Erythroblast (primary cell): ENCODE results near the gene SLC3A2.

Experiments
- DNase-seq, 2 experiments: peaks; one replicate each; lab custom pipeline; 2025; lab: John Stamatoyannopoulos, UW
- GATA1 ChIP-seq: IDR thresholded peaks from 2 replicates; pipeline ENCODE4 v1.6.1; 2011; ENCODE audit warnings: low read depth, mild to moderate bottlenecking, control low read depth, low read length, moderate library complexity
- POLR2A ChIP-seq: IDR thresholded peaks from 2 replicates; pipeline ENCODE4 v1.6.1; 2011; ENCODE audit warnings: mild to moderate bottlenecking, low read length

The SLC3A2 gene

DNA sequence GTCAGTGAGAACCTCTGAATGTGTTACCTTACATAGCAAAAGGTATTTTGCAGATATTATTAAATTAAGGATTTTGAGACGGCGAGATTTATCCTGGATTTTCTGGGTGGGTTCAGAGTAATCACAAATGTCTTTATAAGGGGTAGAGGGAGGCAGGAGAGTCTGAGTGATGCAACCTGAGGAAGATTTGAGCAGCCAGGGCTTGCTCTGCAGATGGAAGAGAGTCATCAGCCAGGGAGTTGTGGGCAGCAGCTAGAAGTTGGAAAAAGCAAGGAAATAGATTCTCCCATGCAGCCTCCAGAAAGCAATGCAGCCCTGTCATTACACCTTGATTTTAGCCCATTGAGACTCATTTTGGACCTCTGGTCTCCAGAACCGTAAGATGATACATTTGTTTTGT, 37.2 kb upstream of the SLC3A2 start:
- no peak for DNase-seq
- TF ChIP-seq GATA1, result no peak
- TF ChIP-seq POLR2A, result no peak

DNA sequence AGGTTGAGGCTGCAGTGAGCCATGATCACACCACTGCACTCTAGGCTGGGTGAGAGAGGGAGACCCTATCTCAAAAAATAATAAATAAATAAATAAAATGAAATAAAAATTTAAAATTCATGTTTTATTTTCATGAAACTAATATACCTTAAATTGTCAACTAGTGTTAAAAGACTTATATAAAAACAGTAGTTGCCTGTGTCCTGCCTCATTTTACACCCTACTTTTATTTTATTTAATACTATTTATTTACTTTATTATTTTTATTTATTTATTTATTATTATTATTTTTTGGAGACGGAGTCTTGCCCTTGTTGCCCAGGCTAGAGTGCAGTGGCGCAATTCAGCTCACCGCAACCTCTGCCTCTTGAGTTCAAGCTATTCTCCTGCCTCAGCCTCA, 36.5 kb upstream of the SLC3A2 start:
- no peak for DNase-seq
- TF ChIP-seq GATA1, result no peak

DNA sequence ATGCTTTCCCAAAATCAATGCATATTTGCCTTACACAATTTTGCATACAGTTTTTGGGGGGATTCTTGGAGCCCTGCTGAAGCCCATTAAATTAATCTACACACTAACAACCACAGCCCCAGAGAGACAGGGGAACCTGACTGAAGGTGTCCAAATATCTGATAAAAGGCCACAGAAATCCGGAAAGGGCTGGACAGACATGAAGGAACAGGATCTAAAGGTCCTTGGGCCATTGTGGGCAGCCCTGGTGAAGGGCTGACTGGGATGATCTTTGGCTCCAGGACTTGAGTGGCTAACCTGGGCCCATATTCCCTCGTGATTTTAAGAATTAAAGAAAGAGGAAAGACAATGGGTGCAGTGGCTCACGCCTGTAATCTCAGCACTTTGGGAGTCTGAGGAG, 34.5 kb upstream of the SLC3A2 start:
- no peak for TF ChIP-seq POLR2A
- DNase-seq, result no peak

GRCh38 chr11:62847767-62848314, 32.9 kb upstream of the SLC3A2 start:
- TF ChIP-seq GATA1, result no peak
- no peak for TF ChIP-seq POLR2A

DNA sequence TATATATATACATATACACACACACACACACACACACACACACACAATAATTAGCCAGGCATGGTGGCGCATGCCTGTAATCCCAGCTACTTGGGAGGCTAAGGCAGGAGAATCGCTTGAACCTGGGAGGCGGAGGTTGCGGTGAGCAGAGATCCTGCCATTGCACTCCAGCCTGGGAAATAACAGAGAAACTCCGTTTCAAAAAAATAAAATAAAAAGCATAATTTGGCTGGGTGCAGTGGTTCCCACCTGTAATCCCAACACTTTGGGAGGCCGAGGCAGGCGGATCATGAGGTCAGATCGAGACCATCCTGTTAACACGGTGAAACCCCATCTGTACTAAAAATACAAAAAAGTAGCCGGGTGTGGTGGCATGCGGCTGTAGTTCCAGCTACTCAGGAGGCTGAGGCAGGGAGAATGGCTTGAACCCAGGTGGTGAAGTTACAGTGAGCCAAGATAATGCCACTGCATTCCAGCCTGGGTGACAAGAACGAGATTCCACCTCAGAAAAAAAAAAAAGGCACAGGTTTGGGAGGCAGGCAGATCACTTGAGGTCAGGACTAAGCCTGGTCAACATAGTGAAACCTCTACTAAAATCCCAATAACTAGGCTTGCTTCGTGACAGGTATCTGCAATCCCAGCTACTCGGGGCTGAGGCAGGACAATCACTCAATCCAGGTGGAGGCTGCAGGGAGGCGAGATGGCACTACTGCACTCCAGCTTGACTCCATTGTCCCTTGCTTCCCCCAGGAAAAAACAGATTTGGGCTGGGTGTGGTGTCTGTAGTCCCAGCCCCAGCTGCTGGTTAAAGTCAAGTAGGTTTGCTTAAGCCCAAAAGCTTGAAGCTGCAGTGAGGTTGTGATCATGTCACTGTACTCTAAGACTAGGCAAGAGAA, 29.5 kb upstream of the SLC3A2 start:
- TF ChIP-seq GATA1 (no peak), POLR2A (peak; percentile 88)
- peak in 1 of 2 experiments; percentile 59 for DNase-seq

More at GRCh38 chr11:62847767-62848314, 32.9 kb upstream of the SLC3A2 start:
- no peak for DNase-seq

DNA sequence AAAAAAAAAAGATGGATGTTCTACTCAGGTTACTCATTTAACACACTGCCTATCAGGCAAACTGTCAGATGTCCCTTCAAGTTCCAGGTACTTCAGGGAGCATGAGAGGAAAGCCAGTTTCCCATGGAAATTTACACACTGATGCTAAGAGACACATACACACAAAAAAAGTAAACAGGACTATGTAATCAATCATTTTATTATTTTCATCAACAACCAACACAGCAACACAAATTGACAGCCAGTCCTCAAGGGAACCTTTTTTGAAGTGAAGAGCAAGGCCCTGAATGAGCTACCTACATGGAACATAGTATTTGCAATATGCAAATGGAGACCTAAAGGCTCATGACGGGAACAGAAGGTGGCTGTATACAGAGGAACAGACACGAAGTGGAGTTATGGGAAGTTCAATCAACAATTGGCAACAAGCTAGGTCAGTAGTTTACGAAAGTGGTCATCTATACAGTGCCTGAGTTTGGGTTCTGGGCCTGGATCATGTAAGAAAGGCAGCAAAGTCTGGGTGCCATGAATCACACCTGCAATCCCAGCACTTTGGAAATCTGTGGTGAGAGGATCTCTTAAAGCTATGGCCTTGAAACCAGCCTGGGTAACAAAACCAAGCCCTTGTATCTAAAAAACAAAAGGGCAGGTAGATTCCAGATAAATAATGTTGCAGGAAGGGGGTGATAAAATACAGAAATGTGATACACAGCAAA, 28.7 kb upstream of the SLC3A2 start:
- TF ChIP-seq GATA1, result no peak
- DNase-seq, result peak in 1 of 2 experiments; percentile 59

DNA sequence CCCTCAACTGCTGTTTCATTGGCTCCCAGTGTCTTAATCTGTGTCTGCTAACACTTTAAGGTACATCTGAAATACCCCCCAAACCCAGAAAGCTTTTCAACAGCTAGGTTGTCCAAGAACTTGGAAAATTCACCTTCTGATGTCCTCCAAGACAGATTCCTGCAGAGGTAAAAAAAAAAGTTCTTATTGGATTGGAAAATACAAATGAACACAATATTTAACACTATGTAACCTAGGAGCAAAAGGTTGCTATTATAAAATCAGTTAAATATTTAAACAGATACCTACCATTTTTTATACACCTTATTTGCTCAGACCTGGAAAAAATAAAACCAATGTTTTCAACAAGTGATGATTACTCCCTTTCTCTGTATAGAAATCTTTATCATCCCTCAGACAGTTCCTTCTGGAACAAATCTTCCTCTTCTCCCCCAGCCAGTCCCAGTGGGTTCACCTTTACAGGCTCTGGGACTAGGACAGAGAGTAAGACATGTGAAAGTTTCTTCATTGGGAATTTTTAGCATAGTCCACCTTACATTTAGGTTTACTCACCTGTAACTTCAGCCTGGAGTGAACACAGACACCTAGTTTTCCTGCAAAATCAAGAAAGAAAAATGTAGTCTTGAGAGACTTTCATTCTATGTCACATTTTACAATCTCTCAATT, 28.0 kb upstream of the SLC3A2 start:
- TF ChIP-seq GATA1 (no peak), POLR2A (no peak)
- DNase-seq, result no peak

DNA sequence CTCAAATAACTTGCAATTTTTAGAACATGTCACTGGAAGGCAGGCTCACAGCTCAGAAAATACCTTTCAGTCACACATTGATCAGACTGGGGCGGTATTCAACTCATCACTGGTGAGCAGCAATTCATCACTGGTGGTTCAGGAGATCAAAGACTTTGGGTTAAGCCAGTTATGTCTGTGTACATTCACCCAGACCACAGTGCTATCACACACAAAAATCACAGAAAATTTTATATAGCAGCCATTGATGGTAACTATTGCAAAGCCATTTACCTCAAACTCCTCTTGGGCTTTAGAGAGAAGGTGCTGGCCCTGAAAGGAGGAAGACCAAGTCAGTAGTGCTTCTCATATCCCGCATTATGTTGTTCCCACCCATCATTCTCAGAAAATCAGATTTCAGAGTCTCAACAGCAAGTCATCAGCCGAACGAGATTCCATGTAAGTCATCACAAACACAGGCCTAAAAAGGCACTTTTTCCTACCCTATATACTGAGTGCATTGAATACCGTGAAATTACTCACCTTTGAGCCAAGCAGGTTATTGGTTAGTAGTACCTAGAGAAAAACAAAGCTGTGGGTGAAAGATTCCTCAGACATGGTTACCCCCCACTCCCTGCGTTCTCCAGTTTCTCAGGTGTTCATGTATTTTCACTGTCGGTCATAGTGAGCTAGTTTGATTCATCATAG, 27.3 kb upstream of the SLC3A2 start:
- DNase-seq, result no peak

GRCh38 chr11:62854013-62854824, 26.5 kb upstream of the SLC3A2 start:
- TF ChIP-seq POLR2A (no peak), GATA1 (no peak)
- DNase-seq, result peak in 1 of 2 experiments; percentile 61

More for the DNA sequence above, 27.3 kb upstream of the SLC3A2 start:
- TF ChIP-seq POLR2A (no peak), GATA1 (no peak)

- DNase-seq, result peak; percentile 65 to 77
- no peak for TF ChIP-seq GATA1
- no peak for TF ChIP-seq POLR2A
These were observed 25.7 kb upstream of the SLC3A2 start for GRCh38 chr11:62854825-62855570.

- DNase-seq, result peak; percentile 99 to 100
- TF ChIP-seq POLR2A (peak; percentile 100), GATA1 (no peak)
These were observed 24.9 kb upstream of the SLC3A2 start for GRCh38 chr11:62855571-62856332.
